ENCODE measurements around the gene EBI3.

DNA sequence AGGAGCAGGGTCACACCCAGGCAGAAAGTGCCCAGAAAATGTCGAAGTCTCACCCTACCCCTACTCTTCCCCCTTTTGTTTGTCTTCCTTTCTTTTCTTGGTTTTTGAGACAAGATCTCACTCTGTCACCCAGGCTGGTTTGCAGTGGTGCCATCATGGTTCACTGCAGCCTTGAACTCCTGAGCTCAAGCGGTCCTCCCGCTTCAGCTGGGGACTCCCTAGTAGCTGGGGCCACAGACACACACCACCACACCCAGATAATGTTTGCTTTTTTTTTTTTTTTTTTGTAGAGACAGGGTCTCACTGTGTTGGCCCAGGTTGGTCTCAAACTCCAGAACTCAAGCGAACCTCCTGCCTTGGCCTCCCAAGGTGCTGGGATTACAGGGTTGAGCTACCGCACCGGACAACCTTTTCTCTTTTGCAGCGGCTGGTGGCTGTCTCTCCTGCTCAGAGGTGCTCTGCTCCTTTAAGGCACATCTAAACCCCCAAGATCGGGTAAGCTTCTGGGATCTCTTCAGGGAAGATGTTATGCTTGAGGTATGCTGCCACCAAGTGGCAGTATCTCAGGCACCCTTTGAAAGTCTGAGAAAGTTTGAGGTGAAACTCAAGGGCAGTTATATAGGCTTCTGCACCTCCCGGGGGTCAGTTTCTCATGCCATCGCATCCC is 22.4 kb upstream of the EBI3 start:
- TF ChIP-seq POLR2AphosphoS5 (IDR thresholded peaks at IDR 0.05): no peak
- TF ChIP-seq EP300 (conservative IDR thresholded peaks at IDR 0.05; ENCODE audit: poor library complexity, severe bottlenecking): no peak

All from neural cell (in vitro differentiated cells).